A549 (cell line): ENCODE measurements around the gene GBX2.

Experiments used
- CHD2 ChIP-seq: fragments of 150-350 bp; IDR thresholded peaks from 2 replicates; pipeline ENCODE4 v1.6.1; 2014; ENCODE audit warnings: low read length; ENCODE audit not compliant: partially characterized antibody
- CTCF ChIP-seq: fragments of >200 bp; sonication (Bioruptor Twin); formaldehyde crosslinking; IDR thresholded peaks from 3 replicates; pipeline ENCODE4 v1.5.1; 2016
- FOSL2 ChIP-seq, 2 experiments: fragments of 450-650 bp in 1 of 2; fragments of >200 bp in 1 of 2; sonication (Bioruptor Twin) in 1 of 2; formaldehyde crosslinking; IDR thresholded peaks; 2 replicates each; pipeline versions ENCODE4 v1.5.0 to v1.6.1; 2016 to 2020; ENCODE audit warnings: mild to moderate bottlenecking in 1 of 2, moderate library complexity in 1 of 2
- RFX5 ChIP-seq: fragments of 450-650 bp; IDR thresholded peaks from 2 replicates; pipeline ENCODE4 v1.7.1; 2014; ENCODE audit warnings: antibody characterized with exemption, mild to moderate bottlenecking, moderate library complexity
- SMC3 ChIP-seq: fragments of >200 bp; sonication (Bioruptor Twin); formaldehyde crosslinking; IDR thresholded peaks from 3 replicates; pipeline ENCODE4 v1.6.1; 2018; ENCODE audit warnings: inconsistent platforms
- USF2 ChIP-seq: fragments of 450-650 bp; IDR thresholded peaks from 2 replicates; pipeline ENCODE4 v1.6.1; 2014; ENCODE audit warnings: antibody characterized with exemption

DNA sequence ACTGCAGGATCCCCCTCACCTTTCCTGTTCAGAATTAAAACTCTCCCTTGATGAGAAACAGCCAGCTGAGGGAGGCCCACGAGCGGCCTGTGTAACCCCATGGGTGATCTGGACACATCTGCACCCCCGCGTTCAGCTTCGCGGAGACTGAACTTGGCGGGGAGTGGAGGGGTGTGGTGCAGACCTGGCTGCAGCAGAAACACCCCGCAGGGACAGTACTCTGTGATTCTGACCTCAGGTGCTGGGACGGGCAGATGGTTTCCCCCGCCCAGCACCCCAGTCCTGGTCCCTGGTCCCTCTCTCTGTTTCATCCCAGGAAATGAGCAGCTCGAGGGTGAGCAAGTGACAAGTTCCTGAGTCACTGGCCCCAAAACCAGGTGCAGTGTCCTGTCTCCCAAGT, 41.2 kb downstream of the GBX2 start:
- no peak for TF ChIP-seq FOSL2 (IDR thresholded peaks at IDR 0.05)
- TF ChIP-seq FOSL2 (CRISPR knock-in tag; IDR thresholded peaks at IDR 0.05): no peak
- TF ChIP-seq CTCF: no peak
- TF ChIP-seq RFX5: no peak
- TF ChIP-seq SMC3: no peak
- TF ChIP-seq CHD2: no peak
- no peak for TF ChIP-seq USF2
